GM18868 (cell line): Measurements from ENCODE around the gene CNPY1.

ENCODE experiments used
- ATAC-seq: cut with Tn5 transposase; IDR thresholded peaks from one replicate; pipeline ENCODE4 v1.9.1; 2021; ENCODE audit warnings: mild to moderate bottlenecking, moderate library complexity; ENCODE audit not compliant: unreplicated experiment

Gene CNPY1

DNA sequence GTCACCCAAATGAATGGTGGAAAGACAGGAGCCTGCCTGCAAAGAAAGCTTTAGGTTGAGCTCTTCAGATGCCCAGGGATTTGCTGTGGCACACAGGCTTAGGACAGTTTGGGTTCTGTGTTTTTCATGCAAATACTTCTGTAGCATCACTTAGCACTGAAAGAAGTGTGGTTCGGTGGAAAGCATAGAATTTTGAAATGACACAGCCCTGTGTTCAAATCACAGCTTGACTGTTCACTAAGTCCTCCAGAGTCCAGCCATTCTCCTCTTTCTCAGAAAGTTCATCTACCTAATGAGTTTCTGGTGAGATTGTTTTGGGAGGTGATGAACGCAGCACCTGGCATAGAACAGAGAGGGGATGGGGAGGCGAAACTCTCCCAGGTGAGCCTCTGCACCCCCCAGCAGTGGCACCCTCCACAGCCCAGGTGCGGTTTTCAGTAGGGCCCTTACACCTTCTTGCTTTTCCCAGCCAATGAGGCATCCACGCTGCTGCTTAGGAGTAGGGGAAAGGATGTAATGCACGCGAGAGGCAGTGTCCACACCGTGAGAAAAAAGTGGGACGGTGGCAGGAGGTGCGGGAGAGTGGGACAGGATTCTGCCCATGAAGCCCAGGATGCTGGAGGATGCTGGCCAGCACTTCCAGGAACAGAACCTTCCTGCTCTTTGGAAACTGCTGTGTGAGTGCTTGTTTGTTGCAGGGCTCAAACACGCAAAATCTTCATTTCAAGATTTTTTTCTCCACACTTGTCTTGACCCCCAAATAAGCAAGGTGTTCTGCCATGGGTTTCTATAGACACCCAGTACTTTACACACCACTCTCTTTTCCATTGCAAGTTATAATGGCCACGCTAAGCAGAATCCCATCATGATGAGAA lies 76.8 kb downstream of the CNPY1 start:
- ATAC-seq: no peak

DNA sequence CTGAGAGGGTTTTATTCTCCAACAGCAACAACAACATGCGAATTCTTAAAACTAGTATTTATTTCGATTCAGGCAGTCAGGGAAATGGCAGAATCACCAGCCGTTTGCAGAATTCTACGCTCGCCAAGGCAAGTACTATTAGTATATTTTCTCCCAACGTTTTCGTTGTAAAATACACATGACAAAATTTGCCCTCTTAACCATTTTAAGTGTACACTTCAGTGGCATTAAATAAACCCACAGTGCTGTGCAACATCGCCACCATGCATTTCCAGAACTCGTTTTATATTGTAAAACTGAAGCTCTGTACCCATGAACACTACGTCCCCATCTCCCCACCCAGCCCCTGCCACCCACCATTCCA lies 77.6 kb downstream of the CNPY1 start:
- ATAC-seq: no peak

DNA sequence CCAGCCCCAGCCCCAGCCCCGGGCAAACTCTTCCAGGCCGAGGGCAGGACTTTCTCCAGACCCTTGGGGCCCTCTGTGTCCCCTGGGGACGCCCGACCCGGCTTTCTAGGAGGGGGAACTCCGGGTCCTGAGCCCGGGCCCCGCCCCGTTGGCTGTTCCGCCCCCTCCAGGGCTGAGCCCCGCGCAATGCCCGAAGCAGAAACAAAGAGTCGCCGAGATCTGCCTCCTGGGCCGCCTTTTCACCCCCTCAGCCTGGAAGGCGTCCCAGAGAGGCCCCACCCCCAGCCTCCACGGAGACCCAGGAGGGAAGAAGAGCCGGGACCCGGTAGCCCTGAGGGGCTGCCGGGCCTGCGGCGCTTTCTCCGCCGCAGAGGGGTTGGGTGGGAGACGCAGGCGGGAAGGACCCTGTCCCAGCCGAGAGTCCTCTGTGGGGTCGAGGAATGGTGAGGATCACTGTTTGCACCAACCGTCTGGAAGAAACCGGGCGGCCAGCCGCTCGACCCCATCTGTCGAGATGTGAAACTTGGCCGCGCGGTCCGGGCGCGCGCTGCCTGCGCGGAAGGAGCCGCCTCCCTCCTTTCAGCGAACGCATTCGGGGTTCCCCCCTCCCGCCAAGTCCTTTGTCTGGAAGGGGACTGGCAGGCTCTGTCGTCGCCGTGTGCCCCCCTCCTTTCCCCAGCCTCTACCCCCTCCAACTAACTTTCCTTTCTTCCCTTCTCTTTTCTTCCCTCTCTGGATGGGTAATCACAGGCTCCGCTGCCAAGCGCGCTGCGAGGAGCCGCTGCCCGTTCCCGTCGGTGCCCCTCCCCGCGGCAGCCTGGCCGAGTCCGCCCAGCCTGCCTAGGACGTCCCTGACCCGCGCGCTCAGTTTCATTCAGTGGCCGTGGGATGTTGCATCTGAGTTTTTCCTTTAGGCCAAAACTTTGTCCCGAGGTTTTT lies 78.2 kb downstream of the CNPY1 start:
- ATAC-seq: no peak

DNA sequence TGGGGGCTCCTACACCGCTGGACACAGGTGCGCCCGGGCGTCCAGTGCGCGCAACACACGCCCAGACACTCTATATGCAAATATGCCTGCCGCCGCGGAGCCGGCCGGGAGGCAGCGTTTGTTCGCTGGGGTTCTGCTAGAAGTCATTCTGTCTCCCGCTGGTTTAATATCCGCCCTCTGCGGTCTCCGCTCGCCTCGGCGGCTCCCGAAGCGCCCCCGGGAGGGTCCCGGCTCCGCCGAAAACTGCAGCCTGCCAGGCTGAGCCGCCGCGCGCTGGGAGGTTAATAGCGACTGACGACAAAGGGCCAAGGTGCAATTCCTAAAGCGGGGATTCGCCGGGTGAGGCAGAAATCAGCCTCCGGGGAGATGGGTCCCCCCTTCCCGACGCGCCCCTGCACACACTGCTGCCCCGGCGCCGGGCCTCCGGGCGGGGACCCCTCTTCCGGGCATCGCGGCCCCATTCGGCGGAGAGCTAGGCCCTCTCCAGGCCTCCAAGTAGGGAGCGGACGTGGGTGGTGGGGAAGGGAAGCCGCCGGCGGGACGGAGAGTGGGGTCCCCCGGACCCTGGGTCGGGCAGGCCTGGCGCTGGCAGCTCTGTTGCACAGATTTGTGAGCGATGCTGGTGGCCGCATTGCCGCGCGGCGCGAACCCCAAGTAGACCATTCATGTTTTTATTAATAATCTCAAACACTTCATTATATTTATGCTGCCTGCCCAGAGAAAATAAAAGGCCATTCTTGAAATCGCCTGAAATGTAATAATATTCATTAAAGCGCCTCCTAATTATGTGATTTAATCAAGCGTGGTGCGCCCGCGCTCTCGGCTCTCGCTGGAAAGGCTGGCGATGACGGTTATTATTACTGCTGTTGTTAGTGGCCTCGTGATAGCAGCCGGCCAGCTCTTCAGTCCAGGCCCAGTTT lies 79.3 kb downstream of the CNPY1 start:
- peak; percentile 74 for ATAC-seq

DNA sequence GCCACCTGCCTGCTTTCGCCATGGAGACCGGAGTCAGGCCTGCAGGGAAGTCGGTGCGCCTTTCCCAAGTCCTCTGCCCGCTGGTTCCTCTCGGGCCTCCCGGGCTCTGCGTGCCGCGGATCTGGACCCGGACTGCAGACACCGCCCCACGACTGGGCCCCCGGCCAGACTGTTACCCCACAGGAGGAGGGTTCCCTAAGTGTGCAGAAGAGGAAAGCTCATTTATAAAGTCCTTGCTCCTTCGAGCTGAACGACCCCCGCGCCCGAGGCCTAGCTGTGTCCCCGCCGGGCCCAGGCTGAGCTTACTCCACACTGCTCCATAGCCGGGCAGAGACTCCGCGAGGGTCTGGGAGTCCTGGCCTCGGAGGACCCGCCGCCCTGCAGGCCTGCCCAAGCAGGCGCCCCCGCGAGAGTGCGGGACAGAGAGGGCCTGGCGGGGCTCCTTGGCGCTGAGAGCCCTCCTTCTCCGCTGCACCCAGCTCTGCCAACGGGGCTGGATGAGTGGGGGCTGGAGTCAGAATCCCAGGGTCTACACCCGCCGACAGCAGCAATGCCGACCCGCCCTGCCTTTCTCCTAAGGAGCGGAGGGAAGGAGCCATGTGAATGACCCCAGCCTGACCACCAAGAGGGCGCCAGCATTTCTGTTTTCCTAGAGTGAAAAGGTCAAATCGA lies 80.1 kb downstream of the CNPY1 start:
- ATAC-seq: no peak

DNA sequence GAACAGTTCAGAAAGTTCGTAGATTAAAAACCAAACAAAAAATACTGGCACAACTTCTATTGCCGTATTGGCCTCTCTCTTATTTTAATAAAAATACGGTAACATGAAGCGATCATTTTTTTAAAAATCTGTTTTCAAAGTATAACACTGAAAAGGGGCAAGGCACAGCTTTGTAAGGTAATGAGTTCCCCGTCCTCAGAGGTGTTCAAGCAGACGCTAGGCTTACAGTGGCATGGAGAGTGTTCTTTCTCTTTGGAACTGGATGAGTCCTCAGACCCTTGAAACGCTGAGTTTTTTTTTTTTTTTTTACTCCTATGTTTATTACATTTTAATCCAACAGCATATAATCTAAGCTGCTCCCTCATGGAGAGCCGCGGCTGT lies 80.6 kb downstream of the CNPY1 start:
- no peak for ATAC-seq

DNA sequence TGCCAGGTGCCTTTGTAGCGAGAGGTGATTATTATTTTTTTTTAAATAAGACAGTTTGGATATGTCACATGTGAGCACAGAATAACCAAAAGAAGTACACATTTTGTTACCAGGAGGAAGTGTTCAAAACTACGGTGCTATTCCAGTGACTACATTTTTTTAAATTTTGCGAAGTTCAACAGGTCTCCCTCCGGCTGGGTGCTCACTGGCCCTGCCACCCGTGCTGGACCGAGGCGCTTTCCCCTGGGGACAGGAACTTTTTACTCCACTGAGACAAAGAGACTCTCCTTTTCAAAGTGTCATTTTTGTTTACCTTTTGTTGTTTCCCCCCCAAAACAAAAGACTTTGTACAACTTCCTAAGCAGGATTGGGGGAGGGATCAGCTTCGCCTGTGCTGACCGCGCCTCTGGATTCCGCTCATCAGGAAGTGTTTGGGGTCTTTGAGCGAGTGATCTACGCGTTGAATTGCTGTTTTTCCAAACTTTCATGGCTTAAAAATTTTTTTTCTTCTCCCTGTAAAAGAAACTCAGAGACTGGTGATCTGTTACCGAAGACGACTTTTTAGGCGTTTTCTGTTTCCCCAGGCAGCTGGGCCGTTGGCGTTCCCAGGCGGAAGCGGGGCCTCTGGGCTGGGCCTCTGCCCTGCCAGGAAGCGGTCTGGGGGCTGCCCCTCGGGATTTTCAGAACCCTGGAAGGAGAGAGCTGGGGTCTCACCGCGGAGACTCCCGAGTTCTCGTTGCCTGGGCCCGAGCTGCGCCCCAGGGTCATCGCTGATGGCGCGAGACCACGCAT lies 81.2 kb downstream of the CNPY1 start:
- ATAC-seq: no peak

DNA sequence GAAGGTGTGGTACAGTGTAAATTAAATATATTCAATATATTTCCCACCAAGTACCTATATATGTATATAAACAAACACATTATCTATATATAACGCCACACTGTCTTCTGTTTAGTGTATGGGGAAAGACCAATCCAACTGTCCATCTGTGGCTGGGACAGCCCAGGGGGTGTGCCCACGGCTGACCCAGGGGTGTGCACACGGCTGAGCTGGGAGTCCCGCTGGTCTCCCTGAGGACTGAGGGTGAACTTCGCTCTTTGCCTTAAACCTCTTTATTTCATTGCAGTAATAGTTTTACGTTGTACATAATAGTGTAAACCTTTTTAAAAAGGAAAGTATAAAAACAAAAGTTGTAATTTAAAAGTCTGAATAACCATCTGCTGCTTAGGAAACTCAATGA lies 82.2 kb downstream of the CNPY1 start:
- ATAC-seq: no peak

DNA sequence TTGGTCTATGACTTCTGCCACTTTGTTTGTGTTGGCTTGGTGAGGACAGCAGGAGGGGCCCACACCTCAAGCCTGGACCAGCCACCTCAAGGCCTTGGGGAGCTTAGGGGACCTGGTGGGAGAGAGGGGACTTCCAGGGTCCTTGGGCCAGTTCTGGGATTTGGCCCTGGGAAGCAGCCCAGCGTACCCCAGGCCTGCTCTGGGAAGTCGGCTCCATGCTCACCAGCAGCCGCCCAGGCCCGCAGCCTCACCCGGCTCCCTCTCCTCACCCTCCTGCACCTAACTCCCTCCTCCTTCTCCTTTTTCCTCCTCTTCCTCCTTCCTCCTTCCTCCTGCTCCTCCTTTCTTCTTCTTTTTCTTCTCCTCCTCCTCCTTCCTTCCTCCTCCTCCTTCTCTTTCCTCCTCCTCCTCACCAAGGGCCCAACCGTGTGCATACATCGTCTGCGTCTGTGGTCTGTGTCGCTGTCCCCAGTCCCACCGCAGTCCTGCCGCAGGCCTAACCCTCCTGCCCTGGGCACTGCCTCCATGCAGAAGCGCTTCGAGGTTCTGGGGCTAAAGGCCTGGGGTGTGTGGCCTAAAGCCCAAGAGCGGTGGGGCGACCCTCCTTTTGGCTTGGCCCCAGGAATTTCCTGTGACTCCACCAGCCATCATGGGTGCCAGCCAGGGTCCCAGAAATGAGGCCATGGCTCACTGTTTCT lies 83.1 kb downstream of the CNPY1 start:
- no peak for ATAC-seq

DNA sequence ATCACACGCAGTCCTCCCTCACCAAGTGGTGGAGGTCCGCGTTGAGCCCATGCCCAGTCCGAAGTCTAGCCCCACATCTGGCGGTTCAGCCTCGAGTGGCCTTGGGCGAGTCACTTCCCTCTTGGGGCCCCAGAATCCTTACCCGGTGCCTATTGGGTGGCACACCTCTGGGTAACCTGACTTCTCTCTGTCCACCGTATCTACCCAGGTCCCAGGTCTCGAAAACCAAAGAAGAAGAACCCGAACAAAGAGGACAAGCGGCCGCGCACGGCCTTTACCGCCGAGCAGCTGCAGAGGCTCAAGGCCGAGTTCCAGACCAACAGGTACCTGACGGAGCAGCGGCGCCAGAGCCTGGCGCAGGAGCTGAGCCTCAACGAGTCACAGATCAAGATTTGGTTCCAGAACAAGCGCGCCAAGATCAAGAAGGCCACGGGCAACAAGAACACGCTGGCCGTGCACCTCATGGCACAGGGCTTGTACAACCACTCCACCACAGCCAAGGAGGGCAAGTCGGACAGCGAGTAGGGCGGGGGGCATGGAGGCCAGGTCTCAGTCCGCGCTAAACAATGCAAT lies 84.1 kb downstream of the CNPY1 start:
- no peak for ATAC-seq

DNA sequence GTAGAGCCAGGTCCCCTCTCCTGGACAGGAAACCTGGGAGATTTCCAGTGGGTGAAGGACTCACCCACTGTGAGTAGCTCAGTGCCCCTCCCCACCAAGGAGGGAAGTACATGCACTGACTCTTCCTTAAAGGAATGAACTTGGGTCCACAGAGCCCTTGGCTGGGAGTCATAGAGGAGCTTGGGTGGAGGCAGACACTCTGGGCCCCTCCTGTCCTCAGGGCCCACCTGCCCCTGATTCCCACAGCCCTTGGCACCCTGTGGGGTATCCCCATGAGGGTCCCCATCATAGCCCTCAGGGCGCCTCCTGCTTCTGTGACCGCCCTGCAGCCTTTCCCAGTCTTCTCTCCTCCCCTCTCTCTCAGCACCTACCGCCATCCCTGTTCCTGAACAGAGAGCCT lies 84.7 kb downstream of the CNPY1 start:
- no peak for ATAC-seq

DNA sequence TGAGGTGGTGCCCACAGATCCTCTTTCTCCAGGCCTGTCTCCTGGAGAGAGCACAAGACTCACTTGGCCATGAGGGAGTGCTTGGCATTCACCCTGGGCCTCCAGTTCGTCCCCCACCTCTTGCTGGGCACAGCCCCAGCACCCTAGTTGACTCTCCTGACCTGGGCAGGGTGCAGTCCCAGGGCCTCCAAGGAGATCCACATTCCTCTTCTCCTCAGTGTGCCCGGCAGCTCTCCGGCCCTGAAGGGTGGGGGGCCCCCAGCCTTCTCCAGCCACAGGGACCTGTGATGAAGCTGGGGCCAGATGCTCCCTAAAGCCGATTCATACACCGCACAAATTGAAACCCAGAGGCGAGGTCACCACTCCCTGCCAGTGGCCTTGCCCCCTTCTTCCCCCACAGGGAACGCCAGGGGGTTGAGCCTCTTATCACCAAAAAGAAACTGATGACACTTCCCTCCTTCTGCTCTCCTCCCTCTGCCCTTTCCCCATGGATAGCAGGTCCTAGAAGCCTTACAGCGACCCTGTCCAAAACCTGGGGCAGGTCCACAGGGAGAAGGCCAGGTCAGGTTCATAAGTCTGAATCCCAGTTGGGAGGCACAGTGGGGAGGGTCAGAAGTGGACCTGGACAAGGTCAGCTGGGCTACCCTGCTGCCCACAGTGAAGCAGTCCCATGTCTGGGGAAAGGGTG lies 85.3 kb downstream of the CNPY1 start:
- no peak for ATAC-seq

DNA sequence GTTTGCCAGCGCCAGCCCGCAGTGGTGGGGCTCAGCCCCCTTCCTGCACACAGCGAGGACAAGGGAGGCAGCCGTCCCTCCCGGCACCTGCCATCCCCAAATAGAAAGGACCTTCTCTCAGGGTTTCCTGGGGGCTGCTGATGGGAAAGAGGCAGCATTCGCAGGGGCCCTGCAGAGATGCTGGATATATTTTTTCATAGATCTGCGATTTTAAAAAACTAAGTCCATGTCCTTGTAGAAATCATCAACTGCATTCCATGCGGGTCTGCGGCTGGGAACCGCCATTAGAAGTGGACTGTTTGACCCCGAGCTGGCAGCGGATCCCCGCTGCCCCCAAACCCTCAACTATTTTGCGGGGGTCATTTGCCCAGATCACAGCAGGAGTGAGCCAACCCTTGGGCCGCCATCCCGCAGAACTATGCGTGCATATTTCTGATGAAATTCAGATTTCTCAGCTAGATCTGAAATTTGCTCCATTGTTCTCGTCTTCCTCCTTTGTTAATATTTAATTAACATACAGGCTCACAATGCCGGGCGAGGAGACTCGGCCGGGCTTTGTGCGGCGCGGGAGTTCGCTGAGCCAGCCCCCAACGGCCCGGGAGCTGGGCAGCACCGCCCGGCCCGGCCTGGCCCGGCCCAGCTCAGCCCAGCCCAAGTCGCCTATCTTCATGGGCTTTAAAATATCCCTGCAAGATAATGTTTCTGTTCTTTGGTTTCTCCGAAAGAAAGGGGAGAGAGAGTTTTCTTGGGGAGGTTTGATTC lies 86.5 kb downstream of the CNPY1 start:
- ATAC-seq: no peak

DNA sequence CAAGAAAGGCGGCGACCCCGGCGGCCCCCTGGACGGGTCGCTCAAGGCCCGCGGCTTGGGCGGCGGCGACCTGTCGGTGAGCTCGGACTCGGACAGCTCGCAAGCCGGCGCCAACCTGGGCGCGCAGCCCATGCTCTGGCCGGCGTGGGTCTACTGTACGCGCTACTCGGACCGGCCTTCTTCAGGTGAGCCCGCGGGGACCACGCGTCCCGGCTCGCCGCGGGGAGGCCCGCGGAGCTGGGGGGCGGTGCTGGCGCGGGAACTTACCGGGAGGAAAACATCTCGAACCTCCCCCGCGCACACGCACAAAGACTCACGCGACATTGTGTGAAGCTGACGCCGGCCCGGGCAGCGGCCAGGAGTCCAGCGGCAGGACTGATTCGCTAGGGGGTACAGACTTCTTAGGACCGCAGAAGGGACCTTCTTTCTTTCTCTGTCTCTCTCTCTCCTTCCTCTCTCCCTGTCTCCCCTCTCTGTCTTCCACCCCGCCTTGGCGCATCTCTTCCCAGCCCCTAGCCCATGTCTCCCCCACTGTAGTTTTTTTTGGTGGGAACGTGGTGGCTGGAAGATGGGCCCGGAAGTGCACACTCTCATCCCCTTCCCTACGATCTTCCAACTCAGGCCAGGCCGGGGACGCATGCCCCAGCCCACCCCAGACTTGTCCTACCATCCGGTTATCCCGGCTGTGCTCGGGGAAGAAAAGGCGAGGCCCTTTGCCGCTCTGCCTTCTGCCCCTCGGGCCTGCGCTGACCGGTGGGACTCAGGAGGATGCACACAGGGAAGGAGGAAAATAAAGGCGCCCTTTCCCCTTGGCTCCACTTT lies 87.3 kb downstream of the CNPY1 start:
- no peak for ATAC-seq

DNA sequence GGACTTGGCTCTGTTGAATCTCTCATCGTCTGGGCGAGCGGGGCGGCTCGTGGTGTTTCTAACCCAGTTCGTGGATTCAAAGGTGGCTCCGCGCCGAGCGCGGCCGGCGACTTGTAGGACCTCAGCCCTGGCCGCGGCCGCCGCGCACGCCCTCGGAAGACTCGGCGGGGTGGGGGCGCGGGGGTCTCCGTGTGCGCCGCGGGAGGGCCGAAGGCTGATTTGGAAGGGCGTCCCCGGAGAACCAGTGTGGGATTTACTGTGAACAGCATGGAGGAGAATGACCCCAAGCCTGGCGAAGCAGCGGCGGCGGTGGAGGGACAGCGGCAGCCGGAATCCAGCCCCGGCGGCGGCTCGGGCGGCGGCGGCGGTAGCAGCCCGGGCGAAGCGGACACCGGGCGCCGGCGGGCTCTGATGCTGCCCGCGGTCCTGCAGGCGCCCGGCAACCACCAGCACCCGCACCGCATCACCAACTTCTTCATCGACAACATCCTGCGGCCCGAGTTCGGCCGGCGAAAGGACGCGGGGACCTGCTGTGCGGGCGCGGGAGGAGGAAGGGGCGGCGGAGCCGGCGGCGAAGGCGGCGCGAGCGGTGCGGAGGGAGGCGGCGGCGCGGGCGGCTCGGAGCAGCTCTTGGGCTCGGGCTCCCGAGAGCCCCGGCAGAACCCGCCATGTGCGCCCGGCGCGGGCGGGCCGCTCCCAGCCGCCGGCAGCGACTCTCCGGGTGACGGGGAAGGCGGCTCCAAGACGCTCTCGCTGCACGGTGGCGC lies 88.1 kb downstream of the CNPY1 start, which contains the start of gene EN2:
EN2 (plus strand) TSS at position 19 of the 767 bp plus-strand sequence; CDS start at position 268, 249 bp downstream.
- no peak for ATAC-seq
